IPS-20b (cell line): ENCODE data around the gene NFIC.

Experiments used
- H3K27ac ChIP-seq: one replicate; pipeline ENCODE4 v1.5.1; 2013; ENCODE audit warnings: low read length
- H3K27me3 ChIP-seq: 2 replicates; pipeline ENCODE4 v1.6.1; 2013; ENCODE audit warnings: mild to moderate bottlenecking, low read length, inconsistent platforms; ENCODE audit not compliant: insufficient read depth
- H3K36me3 ChIP-seq: 2 replicates; pipeline ENCODE4 v1.6.1; 2013; ENCODE audit warnings: low read depth, mild to moderate bottlenecking, inconsistent platforms, low read length, moderate library complexity; ENCODE audit not compliant: insufficient read depth
- H3K4me1 ChIP-seq: 2 replicates; pipeline ENCODE4 v1.6.1; 2013; ENCODE audit warnings: mild to moderate bottlenecking, control low read depth, inconsistent platforms, low read length, moderate library complexity; ENCODE audit not compliant: insufficient read depth
- H3K4me3 ChIP-seq: 2 replicates; pipeline ENCODE4 v1.5.1; 2013; ENCODE audit warnings: mild to moderate bottlenecking, low read length, inconsistent platforms
- H3K9ac ChIP-seq: 2 replicates; pipeline ENCODE4 v1.6.1; 2013; ENCODE audit warnings: low read depth, mild to moderate bottlenecking, inconsistent platforms, low read length, moderate library complexity
- H3K9me3 ChIP-seq: 2 replicates; pipeline ENCODE4 v1.6.1; 2013; ENCODE audit warnings: mild to moderate bottlenecking, low read depth, low read length, inconsistent platforms; ENCODE audit not compliant: insufficient read depth

The NFIC gene

DNA sequence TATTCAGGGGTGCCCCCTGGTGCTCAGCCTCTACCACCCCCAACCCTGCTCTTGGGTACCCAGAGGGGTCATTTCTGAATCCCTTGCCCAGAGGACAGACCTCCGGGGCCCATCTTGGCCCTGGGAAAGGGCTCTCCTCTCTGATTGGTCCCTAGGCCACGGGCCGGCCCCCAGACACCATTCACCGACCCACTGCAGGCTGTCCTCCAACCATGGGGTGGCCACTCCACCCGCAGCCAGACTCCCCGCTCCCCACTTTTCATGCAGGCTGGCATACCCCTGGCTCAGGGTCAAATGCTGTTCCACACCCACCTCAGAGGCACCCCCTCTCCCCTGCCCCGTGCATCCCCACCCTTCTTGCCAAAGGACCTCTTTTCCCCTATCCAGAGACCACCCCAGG lies 99.2 kb downstream of the NFIC start:
- Histone ChIP-seq H3K4me1 (no peaks in the 10 kb centered on the region), H3K9me3 (peaks cover 4% of the 10 kb centered on the region; the same call in 1 of the 2 replicates), H3K4me3 (no peak overlapping the region), H3K9ac (no peak overlapping the region), H3K27me3 (peaks cover 79% of the 10 kb centered on the region), H3K27ac (no peak overlapping the region), H3K36me3 (no peaks in the 10 kb centered on the region)

DNA sequence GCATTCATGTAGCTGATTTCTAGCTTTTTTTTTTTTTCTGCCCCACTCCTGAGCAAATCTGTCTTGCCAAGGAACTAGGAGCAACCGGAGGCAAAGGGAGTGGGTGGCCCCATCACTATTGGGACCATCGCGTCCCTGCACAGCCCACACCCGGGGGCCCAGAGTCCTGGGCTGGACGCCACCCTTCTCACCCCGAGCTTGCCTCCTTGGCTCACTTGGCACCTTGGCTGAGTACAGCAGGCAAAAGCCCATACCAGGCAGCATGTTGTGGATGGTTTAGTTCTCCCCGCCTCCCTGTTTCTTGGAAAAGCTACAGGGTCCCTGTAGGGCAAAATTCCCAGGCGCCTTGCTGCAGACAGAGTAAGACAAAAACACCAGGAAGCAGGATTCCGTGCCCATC lies 100.3 kb downstream of the NFIC start:
- Histone ChIP-seq H3K27ac (no peak overlapping the region), H3K4me1 (no peaks in the 10 kb centered on the region), H3K27me3 (peaks cover 76% of the 10 kb centered on the region)

DNA sequence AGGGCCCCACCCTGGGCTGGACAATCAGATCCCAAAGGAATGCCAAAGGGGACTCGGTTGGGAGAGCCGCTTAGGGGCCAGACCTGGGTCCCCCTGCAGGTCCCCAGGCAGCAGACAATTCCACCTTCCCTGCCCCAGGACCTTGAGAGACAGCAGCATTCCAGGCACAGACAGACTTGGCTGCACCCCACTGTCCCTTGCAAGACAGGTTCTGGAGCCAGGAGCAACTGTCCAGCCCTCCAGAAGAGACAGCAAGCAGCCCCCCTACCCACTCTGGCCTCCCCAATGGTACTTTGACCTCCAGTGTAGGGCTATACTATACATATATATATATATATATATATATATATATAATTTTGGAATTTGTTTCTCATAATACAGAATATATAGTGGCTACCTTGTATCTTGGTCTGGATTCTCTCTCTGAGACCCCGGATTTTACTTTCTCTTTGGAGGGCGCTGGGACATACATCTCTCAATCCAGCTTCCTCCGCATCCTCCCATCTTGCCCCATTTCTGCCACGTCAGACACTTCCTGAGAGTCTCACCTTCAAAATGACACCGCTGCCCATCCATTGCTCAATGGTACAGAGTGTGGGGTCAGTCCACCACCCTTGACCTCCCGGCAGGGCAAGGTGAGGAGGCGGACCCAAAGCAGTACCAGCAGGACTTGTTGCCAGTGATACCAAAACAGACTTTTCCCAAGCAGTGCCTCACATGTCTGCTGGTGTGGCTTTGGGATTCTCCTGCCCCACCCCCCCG lies 101.2 kb downstream of the NFIC start:
- Histone ChIP-seq H3K4me3 (no peak overlapping the region), H3K36me3 (no peaks in the 10 kb centered on the region), H3K27ac (no peak overlapping the region), H3K27me3 (peaks cover 78% of the 10 kb centered on the region), H3K4me1 (no peaks in the 10 kb centered on the region), H3K9me3 (peaks cover 4% of the 10 kb centered on the region; the same call in 1 of the 2 replicates), H3K9ac (no peak overlapping the region)

More for the DNA sequence above, 100.3 kb downstream of the NFIC start:
- H3K9me3 ChIP-seq = peaks cover 4% of the 10 kb centered on the region; the same call in 1 of the 2 replicates
- H3K9ac ChIP-seq = no peak overlapping the region
- H3K36me3 ChIP-seq = no peaks in the 10 kb centered on the region
- no peak overlapping the region for H3K4me3 ChIP-seq

DNA sequence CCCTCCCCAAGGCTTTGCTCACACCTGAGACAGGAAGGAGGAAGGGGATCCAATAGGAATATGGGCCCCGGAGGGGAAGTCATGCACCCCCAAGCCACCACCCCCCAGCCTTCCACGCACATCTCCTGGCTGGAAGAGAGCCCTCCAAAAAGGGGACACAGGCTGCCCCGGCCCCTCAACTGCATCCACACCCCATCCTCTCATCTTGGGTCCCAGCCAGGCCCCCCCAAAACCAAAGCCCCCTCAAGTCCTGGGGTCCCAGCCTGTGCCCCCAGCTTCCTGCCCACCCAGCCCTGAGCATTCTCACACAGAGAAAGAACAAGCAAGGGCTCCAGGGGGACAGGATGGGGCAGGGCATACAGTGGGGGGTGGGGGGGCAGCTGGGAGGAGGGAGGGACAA lies 101.8 kb downstream of the NFIC start:
- no peak overlapping the region for H3K9ac ChIP-seq
- H3K27ac ChIP-seq = no peak overlapping the region
- no peaks in the 10 kb centered on the region for H3K36me3 ChIP-seq
- H3K27me3 ChIP-seq = peaks cover 72% of the 10 kb centered on the region
- H3K4me1 ChIP-seq = no peaks in the 10 kb centered on the region
- peaks cover 4% of the 10 kb centered on the region; the same call in 1 of the 2 replicates for H3K9me3 ChIP-seq
- H3K4me3 ChIP-seq = no peak overlapping the region

DNA sequence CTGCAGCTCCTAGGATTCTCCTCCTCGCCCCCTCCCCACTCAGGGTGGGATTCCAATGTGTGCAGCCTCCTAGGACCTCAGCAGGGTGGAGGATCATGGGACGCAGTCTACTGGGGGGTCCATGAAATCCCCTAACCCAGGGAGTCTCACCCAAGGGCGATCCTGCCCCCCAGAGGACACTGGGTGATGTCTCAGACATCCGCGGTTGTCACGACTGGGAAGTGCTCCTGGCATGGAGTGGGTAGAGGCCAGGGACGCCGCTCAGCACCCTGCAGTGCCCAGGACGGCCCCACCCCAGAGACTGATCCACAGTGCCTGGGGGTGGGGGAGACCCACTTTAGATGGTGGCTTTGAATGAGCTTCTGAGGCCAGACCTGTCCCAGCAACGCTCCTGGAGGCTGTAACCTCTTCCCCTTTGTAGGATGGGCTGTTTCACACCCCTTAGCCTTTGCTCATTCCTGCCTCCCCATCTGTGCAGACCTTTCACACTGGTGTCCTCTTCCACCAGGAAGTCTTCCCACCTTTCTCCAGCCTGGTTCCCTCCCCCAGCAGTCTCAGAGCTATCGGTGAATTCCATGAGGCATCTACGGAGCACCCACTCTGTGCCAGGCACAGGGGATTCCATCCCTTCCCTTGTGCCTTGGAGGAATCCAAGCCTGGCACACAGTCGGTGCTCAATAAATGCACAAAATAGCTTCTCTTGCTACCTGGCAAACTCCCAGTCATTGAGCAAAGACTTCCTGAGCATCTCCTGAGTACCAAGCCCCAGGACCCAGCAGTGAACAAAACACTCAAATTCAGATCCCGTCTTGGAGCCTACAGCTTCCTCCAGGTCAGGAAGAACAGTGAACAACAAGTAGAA lies 103.5 kb downstream of the NFIC start:
- H3K9ac ChIP-seq = no peak overlapping the region
- no peak overlapping the region for H3K4me3 ChIP-seq
- H3K27ac ChIP-seq = no peak overlapping the region
- H3K36me3 ChIP-seq = no peaks in the 10 kb centered on the region
- H3K4me1 ChIP-seq = no peaks in the 10 kb centered on the region
- H3K9me3 ChIP-seq = peaks cover 4% of the 10 kb centered on the region; the same call in 1 of the 2 replicates
- H3K27me3 ChIP-seq = peaks cover 56% of the 10 kb centered on the region

DNA sequence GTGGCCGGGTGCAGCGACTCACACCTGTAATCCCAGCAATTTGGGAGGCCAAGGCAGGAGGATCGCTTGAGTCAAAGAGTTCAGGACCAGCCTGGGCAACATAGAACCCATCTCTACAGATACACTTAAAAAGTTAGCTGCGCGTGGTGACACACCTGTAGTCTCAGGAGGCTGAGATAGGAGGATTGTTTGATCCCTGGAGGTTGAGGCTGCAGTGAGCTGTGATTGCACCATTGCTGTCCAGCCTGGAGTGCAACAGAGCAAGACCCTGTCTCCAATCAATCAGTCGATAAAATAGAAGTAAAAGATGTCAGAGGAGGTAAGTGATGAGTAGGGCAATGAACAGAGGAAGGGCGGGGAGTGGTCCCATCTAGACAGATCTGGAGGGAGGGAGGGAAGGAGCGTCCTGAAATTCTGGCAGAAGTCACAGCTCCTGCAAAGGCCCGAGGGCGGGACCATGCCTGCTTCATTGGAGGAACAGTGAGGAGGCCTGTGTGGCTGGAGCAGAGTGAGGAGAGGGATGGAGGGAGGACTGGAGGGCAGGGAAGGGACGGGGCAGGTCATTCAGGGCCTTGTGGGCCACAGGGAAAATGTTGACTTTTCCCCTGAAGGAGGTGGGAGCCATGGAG lies 104.2 kb downstream of the NFIC start:
- Histone ChIP-seq H3K4me3 (no peak overlapping the region), H3K4me1 (no peaks in the 10 kb centered on the region), H3K27me3 (peaks cover 55% of the 10 kb centered on the region), H3K9me3 (peaks cover 4% of the 10 kb centered on the region; the same call in 1 of the 2 replicates), H3K36me3 (no peaks in the 10 kb centered on the region), H3K27ac (no peak overlapping the region), H3K9ac (no peak overlapping the region)

DNA sequence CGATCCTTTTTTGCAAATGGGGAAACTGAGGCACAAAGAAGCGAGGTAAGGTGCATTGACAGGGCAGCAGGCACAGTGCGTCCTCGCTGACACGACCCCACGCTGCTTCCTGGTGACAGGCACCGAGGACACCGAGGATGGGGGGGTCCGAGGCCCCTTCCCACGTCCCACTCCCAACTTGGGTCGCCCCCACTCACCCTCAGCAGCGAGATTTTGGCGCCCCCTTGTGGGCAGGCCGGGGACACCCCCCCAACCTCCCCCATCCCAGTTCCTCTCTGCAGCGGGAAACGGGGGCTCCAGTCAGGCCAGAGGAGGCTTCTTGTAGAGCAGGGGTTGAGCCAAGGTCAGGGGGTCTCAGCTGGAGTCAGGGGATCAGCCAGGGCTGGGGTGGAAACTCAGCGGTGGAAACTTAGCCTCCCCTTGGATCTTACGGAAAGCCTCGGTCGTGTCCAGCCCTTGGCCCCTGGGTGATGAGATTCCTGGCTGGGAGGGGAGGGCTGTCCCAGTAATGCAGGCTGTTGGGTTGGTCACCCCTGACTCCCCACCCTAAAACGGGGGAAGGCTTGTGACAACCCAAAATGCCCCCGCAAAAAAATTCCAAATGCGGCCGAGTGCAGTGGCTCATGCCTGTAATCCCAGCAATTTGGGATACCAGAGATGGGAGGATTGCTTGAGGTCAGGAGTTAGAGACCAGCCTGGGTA lies 105.7 kb downstream of the NFIC start:
- no peak overlapping the region for H3K4me3 ChIP-seq
- no peak overlapping the region for H3K27ac ChIP-seq
- peaks cover 50% of the 10 kb centered on the region for H3K27me3 ChIP-seq
- H3K9ac ChIP-seq = no peak overlapping the region
- H3K4me1 ChIP-seq = no peaks in the 10 kb centered on the region
- H3K36me3 ChIP-seq = no peaks in the 10 kb centered on the region
- H3K9me3 ChIP-seq = peaks cover 4% of the 10 kb centered on the region; the same call in 1 of the 2 replicates

DNA sequence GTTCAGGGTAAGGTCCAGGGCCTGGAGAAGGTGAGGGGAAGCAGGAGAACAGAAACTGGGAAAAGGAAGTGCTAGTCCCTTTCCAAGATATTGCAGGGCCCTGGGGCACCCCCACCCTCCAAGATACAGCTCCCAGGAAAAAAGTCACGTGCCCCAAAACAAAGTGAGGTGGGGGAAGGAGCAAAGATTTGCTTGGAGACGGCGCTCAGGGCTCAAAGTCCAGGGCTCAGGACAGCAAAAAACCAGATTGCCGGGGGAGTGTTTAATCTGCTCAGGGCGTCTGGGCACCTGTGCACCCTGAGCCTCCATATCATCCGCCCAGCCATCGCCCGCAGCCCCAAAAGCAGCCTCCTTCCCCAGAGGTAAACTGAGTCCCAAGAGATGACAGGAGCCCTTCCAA lies 107.6 kb downstream of the NFIC start:
- no peak overlapping the region for H3K4me3 ChIP-seq
- no peak overlapping the region for H3K9ac ChIP-seq
- H3K27ac ChIP-seq = no peak overlapping the region
- no peaks in the 10 kb centered on the region for H3K36me3 ChIP-seq
- peaks cover 57% of the 10 kb centered on the region for H3K27me3 ChIP-seq
- no peaks in the 10 kb centered on the region for H3K4me1 ChIP-seq
- no peaks in the 10 kb centered on the region for H3K9me3 ChIP-seq

DNA sequence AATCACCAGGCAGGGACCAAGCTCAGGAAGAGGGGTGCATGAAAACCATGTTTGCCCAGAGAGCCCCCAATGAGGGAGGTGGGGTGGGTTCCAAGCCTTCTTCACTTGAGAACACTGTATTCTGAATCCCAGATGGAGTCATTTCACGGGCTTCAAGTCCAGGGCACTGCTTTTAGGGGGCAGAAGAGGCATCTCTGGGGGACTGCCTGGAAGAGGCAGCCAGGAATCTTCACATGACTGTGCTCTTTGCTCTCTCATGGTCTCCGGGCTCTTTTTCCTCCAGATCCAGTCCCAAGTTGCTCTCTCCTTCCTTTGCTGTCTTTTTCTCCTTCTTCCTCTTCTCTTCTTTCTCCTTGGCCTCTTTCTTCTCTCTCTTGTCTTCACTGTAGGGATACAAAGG lies 108.2 kb downstream of the NFIC start:
- no peak overlapping the region for H3K27ac ChIP-seq
- H3K27me3 ChIP-seq = peaks cover 51% of the 10 kb centered on the region
- H3K9ac ChIP-seq = no peak overlapping the region
- no peaks in the 10 kb centered on the region for H3K9me3 ChIP-seq
- no peaks in the 10 kb centered on the region for H3K36me3 ChIP-seq
- no peaks in the 10 kb centered on the region for H3K4me1 ChIP-seq
- no peak overlapping the region for H3K4me3 ChIP-seq

DNA sequence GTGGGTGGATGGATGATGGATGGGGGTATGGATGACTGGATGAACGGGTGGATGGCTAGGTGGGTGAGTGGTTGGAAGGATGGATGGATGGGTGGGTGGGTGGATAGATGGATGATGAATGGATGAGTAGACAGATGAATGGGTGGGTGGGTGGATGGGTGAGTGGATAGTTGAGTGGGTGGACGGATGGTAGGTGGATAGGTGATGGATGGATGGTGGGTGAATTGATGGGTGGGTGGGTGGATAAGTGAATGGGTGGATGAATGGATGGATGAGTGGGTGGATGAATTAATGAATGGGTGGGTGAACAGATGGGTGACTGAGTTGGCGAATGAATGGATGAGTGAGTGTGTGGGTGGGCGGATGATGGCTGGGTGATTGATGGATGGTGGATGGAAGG lies 109.1 kb downstream of the NFIC start:
- H3K9ac ChIP-seq = no peak overlapping the region
- H3K4me1 ChIP-seq = no peaks in the 10 kb centered on the region
- H3K36me3 ChIP-seq = no peaks in the 10 kb centered on the region
- H3K9me3 ChIP-seq = no peaks in the 10 kb centered on the region
- H3K4me3 ChIP-seq = no peak overlapping the region
- H3K27me3 ChIP-seq = peaks cover 43% of the 10 kb centered on the region
- H3K27ac ChIP-seq = no peak overlapping the region

DNA sequence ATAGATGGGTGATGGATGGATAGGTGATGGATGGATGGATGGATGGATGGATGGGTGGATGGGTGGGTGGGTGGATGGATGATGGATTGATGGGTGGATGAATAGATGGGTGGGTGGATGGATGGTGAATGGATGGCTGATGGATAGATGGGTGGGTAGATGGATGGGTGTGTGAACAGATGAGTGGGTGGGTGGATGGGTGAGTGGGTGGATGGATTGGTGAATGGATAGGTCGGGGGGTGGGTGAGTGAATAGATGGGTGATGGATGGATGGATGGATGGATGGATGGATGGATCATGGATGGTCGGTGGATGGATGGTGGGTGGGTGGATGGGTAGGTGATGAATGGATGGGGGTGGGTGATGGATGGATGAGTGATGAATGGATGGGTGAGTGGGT lies 110.4 kb downstream of the NFIC start:
- no peaks in the 10 kb centered on the region for H3K9me3 ChIP-seq
- no peak overlapping the region for H3K9ac ChIP-seq
- H3K27ac ChIP-seq = no peak overlapping the region
- H3K4me1 ChIP-seq = no peaks in the 10 kb centered on the region
- no peaks in the 10 kb centered on the region for H3K36me3 ChIP-seq
- H3K27me3 ChIP-seq = peaks cover 33% of the 10 kb centered on the region
- H3K4me3 ChIP-seq = no peak overlapping the region
